ENCODE results near the gene KCNG2.

Gene KCNG2

GRCh38 chr18:79911344-79912270, 113.9 kb downstream of the KCNG2 start:
- H3K27me3 ChIP-seq (ENCODE audit: control insufficient read depth, insufficient read depth, low read length) = peaks cover 3% of the 10 kb centered on the region; the same call in 1 of the 2 replicates
- no peak overlapping the region for H3K27ac ChIP-seq (ENCODE audit: low read depth, low read length)
- no peak overlapping the region for H3K9ac ChIP-seq (ENCODE audit: low read length)
- H3K36me3 ChIP-seq (ENCODE audit: control insufficient read depth, insufficient read depth, low read length) = no peaks in the 10 kb centered on the region
- no peaks in the 10 kb centered on the region for H3K9me3 ChIP-seq (ENCODE audit: control insufficient read depth, insufficient read depth, low read depth, low read length)
- peaks cover 9% of the 10 kb centered on the region for H3K4me1 ChIP-seq (ENCODE audit: control insufficient read depth, insufficient read depth, low read length)
- peak overlapping the region; percentile 49 for H3K4me3 ChIP-seq (ENCODE audit: low read depth, low read length)

- Histone ChIP-seq H3K9ac (ENCODE audit: low read length) (no peak overlapping the region), H3K27ac (ENCODE audit: low read depth, low read length) (no peak overlapping the region), H3K27me3 (ENCODE audit: control insufficient read depth, insufficient read depth, low read length) (peaks cover 3% of the 10 kb centered on the region; the same call in 1 of the 2 replicates), H3K36me3 (ENCODE audit: control insufficient read depth, insufficient read depth, low read length) (no peaks in the 10 kb centered on the region), H3K4me3 (ENCODE audit: low read depth, low read length) (no peak overlapping the region; the same call in 1 of the 2 replicates), H3K4me1 (ENCODE audit: control insufficient read depth, insufficient read depth, low read length) (peaks cover 9% of the 10 kb centered on the region), H3K9me3 (ENCODE audit: control insufficient read depth, insufficient read depth, low read depth, low read length) (no peaks in the 10 kb centered on the region)
These were observed 114.8 kb downstream of the KCNG2 start for GRCh38 chr18:79912409-79912991.

GRCh38 chr18:79912994-79913831, 115.5 kb downstream of the KCNG2 start:
- no peak overlapping the region for H3K9ac ChIP-seq (ENCODE audit: low read length)

DNA sequence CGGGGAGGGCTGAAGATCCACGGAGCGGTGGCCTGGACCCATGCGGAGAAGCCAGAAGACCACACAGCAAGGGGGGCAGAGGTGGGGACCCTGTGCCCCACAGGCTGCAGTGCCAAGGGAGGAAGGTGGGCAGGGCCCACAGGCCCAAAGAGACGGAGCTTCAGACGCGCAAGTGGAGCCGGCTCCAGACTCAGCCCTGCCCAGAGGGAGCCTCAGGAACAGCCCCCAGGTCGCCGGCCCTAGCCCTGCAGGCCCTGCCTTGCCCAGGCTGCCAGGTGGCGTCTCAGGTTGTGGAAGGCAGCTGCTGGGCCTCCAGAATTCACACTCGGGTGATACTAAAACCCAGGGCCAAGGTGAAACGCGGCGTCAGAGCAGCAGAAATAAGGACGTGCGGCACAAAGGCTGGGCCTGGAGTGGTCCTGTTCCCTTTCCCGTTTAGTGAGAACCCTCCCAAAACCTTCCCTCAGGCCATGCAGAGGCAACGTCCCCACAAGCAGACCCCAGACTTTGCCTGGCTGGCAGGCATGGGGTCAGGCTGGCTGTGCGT, 116.9 kb downstream of the KCNG2 start:
- no peak overlapping the region for H3K9ac ChIP-seq (ENCODE audit: low read length)

More at GRCh38 chr18:79912994-79913831, 115.5 kb downstream of the KCNG2 start:
- Histone ChIP-seq H3K9me3 (ENCODE audit: control insufficient read depth, insufficient read depth, low read depth, low read length) (no peaks in the 10 kb centered on the region), H3K36me3 (ENCODE audit: control insufficient read depth, insufficient read depth, low read length) (no peaks in the 10 kb centered on the region), H3K27me3 (ENCODE audit: control insufficient read depth, insufficient read depth, low read length) (peaks cover 3% of the 10 kb centered on the region; the same call in 1 of the 2 replicates), H3K4me1 (ENCODE audit: control insufficient read depth, insufficient read depth, low read length) (peaks cover 9% of the 10 kb centered on the region), H3K4me3 (ENCODE audit: low read depth, low read length) (no peak overlapping the region), H3K27ac (ENCODE audit: low read depth, low read length) (no peak overlapping the region)

GRCh38 chr18:79915161-79916127, 117.7 kb downstream of the KCNG2 start:
- H3K4me3 ChIP-seq (ENCODE audit: low read depth, low read length) = no peak overlapping the region; the same call in 1 of the 2 replicates
- H3K27me3 ChIP-seq (ENCODE audit: control insufficient read depth, insufficient read depth, low read length) = peaks cover 3% of the 10 kb centered on the region; the same call in 1 of the 2 replicates
- H3K9ac ChIP-seq (ENCODE audit: low read length) = no peak overlapping the region
- H3K4me1 ChIP-seq (ENCODE audit: control insufficient read depth, insufficient read depth, low read length) = peaks cover 9% of the 10 kb centered on the region
- H3K36me3 ChIP-seq (ENCODE audit: control insufficient read depth, insufficient read depth, low read length) = peaks cover 2% of the 10 kb centered on the region
- H3K27ac ChIP-seq (ENCODE audit: low read depth, low read length) = no peak overlapping the region
- H3K9me3 ChIP-seq (ENCODE audit: control insufficient read depth, insufficient read depth, low read depth, low read length) = no peaks in the 10 kb centered on the region

More for the DNA sequence above, 116.9 kb downstream of the KCNG2 start:
- no peak overlapping the region; the same call in 1 of the 2 replicates for H3K4me3 ChIP-seq (ENCODE audit: low read depth, low read length)
- no peaks in the 10 kb centered on the region for H3K9me3 ChIP-seq (ENCODE audit: control insufficient read depth, insufficient read depth, low read depth, low read length)
- peaks cover 9% of the 10 kb centered on the region for H3K4me1 ChIP-seq (ENCODE audit: control insufficient read depth, insufficient read depth, low read length)
- peaks cover 3% of the 10 kb centered on the region; the same call in 1 of the 2 replicates for H3K27me3 ChIP-seq (ENCODE audit: control insufficient read depth, insufficient read depth, low read length)
- no peak overlapping the region for H3K27ac ChIP-seq (ENCODE audit: low read depth, low read length)
- peaks cover 2% of the 10 kb centered on the region for H3K36me3 ChIP-seq (ENCODE audit: control insufficient read depth, insufficient read depth, low read length)

DNA sequence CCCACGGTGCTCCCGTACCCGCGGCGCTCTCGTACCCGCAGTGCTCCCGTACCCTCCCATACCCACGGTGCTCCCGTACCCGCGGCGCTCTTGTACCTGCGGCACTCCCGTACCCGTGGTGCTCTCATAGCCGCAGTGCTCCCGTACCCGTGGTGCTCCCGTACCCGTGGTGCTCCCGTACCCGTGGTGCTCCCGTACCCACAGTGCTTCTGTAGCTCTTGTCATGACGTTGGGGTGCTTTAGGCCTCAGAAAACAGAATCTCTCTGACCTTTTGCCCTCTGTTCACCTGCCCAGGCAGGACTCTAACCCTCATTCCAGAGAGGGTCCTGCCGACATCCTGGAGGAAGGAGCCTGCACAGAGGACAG, 118.4 kb downstream of the KCNG2 start:
- H3K36me3 ChIP-seq (ENCODE audit: control insufficient read depth, insufficient read depth, low read length) = peaks cover 2% of the 10 kb centered on the region
- no peak overlapping the region for H3K4me3 ChIP-seq (ENCODE audit: low read depth, low read length)
- H3K27me3 ChIP-seq (ENCODE audit: control insufficient read depth, insufficient read depth, low read length) = peaks cover 3% of the 10 kb centered on the region; the same call in 1 of the 2 replicates
- no peaks in the 10 kb centered on the region for H3K9me3 ChIP-seq (ENCODE audit: control insufficient read depth, insufficient read depth, low read depth, low read length)
- peaks cover 9% of the 10 kb centered on the region for H3K4me1 ChIP-seq (ENCODE audit: control insufficient read depth, insufficient read depth, low read length)
- H3K27ac ChIP-seq (ENCODE audit: low read depth, low read length) = no peak overlapping the region
- H3K9ac ChIP-seq (ENCODE audit: low read length) = no peak overlapping the region

DNA sequence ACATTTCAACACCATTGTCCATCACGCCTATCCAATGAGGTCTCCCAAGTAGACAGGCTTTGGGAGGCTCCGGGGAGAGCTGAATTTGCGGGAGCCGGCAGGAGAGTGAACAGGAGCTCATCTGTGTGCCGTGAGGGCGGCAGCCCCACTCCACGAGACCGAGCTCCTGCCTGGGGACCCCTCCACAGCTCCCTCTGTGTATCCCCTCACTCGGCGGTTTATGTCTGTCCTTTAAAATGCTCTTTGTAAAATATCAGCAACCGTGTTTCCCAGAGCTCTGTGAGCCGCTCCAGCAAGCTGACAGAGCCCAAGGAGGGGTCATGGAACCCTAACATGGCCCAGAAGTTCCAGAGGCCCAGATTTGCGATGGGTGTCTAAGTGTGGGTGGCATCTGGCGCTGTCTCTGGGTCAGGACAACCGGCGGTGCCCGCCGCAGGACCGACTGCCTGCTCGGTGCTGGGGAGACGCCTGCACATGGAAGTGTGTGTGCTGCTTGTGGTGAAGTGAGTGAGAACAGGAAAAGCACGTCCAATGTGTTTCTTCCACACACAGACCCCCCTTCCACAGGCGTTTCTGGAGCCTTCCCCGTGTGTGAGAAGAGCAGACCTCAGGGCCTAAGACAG, 118.9 kb downstream of the KCNG2 start:
- Histone ChIP-seq H3K9me3 (ENCODE audit: control insufficient read depth, insufficient read depth, low read depth, low read length) (no peaks in the 10 kb centered on the region), H3K27ac (ENCODE audit: low read depth, low read length) (no peak overlapping the region), H3K4me3 (ENCODE audit: low read depth, low read length) (no peak overlapping the region), H3K27me3 (ENCODE audit: control insufficient read depth, insufficient read depth, low read length) (peaks cover 3% of the 10 kb centered on the region; the same call in 1 of the 2 replicates), H3K36me3 (ENCODE audit: control insufficient read depth, insufficient read depth, low read length) (peaks cover 2% of the 10 kb centered on the region), H3K4me1 (ENCODE audit: control insufficient read depth, insufficient read depth, low read length) (peaks cover 9% of the 10 kb centered on the region), H3K9ac (ENCODE audit: low read length) (no peak overlapping the region)

GRCh38 chr18:79917169-79917852, 119.6 kb downstream of the KCNG2 start:
- H3K27ac ChIP-seq (ENCODE audit: low read depth, low read length) = no peak overlapping the region
- H3K27me3 ChIP-seq (ENCODE audit: control insufficient read depth, insufficient read depth, low read length) = peaks cover 1% of the 10 kb centered on the region; the same call in 1 of the 2 replicates
- H3K9ac ChIP-seq (ENCODE audit: low read length) = no peak overlapping the region
- no peak overlapping the region for H3K4me3 ChIP-seq (ENCODE audit: low read depth, low read length)
- no peaks in the 10 kb centered on the region for H3K9me3 ChIP-seq (ENCODE audit: control insufficient read depth, insufficient read depth, low read depth, low read length)
- H3K4me1 ChIP-seq (ENCODE audit: control insufficient read depth, insufficient read depth, low read length) = peaks cover 9% of the 10 kb centered on the region
- H3K36me3 ChIP-seq (ENCODE audit: control insufficient read depth, insufficient read depth, low read length) = peaks cover 2% of the 10 kb centered on the region

GRCh38 chr18:79917853-79918614, 120.3 kb downstream of the KCNG2 start:
- Histone ChIP-seq H3K4me1 (ENCODE audit: control insufficient read depth, insufficient read depth, low read length) (peaks cover 9% of the 10 kb centered on the region), H3K4me3 (ENCODE audit: low read depth, low read length) (no peak overlapping the region), H3K9me3 (ENCODE audit: control insufficient read depth, insufficient read depth, low read depth, low read length) (no peaks in the 10 kb centered on the region), H3K27me3 (ENCODE audit: control insufficient read depth, insufficient read depth, low read length) (no peaks in the 10 kb centered on the region), H3K36me3 (ENCODE audit: control insufficient read depth, insufficient read depth, low read length) (peaks cover 2% of the 10 kb centered on the region), H3K27ac (ENCODE audit: low read depth, low read length) (no peak overlapping the region), H3K9ac (ENCODE audit: low read length) (no peak overlapping the region)
